Testis (tissue), 2 donors: Measurements from ENCODE around the gene NBDY.

Experiments
- CTCF ChIP-seq, 3 experiments: fragments of 450-650 bp in 2 of 3; fragments of 200-600 bp in 1 of 3; sonication (generic) in 1 of 3; IDR thresholded peaks; one replicate each; pipeline ENCODE4 v1.5.1; 2016 to 2019; ENCODE audit warnings: antibody characterized with exemption in 3 of 3, mild to moderate bottlenecking in 2 of 3, moderate library complexity in 1 of 3
- POLR2A ChIP-seq: fragments of 450-650 bp; IDR thresholded peaks from one replicate; pipeline ENCODE4 v1.6.1; 2017; ENCODE audit warnings: antibody characterized with exemption, mild to moderate bottlenecking, moderate library complexity

DNA sequence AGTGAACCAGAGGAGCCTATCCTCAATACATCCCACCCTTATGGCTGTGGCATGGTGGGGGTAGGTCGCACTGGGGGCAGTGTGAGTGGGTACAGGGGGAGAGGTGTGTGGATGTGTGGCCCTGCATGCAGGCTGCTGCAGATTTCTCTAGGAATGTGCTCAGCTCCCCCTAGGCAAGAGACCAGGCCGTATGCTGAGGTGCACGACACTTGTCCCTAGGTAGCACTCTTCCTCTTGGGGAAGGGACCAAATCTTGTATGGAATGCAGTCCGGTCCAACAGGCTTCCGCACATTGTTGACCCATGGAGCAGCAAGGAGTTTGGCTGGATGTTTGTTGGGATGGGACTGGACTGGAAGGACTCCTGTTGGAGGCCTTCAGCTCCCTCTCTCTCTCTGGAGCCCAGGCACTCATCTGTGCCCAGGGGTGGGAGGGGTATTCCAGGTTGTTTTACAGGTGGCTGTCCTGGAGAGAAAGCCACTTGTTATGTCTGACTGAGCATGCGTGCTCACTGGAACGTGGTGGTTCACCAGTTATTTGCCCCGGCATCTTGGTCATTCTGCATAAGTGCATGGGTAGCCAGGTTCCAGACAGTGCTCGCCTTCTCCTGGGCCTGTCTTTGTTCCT lies 55.1 kb downstream of the NBDY start:
- TF ChIP-seq CTCF (IDR thresholded peaks at IDR 0.05) (no peak), POLR2A (no peak)
